Measurements from ENCODE around the gene COLEC12. TPM values are rescaled to one million over a fixed set of nuclear protein-coding genes. Genes with fewer than 3 reads are reported as not detected.
"Not testable (repeated sequence)": the region's sequence is repeated elsewhere in the genome, so short reads cannot be mapped to it uniquely, and the experiment has no call there.

The COLEC12 gene
- total RNA-seq, 2 donors from 2014 or later, result 1.9 to 4.7 TPM

DNA sequence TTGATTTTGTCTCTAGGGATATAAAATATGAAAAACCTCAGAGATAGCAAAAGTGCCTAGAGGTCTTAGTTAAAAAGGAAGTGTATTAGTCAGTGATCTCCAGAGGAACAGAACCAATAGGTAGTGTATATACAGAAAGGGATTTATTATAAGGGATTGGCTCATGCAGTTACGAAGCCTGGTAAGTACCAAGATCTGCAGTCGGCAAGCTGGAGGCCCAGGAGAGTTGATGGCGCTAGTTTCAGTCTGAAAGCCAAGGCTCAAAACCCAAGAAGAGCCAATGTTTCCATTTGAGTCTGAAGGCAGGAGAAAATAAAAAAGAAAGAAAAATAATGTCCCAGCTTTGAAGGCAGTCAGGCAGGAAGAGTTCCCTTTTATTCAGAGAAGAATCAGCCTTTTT, 93.3 kb downstream of the COLEC12 start:
- no peak overlapping the region for H3K27ac ChIP-seq
- TF ChIP-seq, protein P1, sequence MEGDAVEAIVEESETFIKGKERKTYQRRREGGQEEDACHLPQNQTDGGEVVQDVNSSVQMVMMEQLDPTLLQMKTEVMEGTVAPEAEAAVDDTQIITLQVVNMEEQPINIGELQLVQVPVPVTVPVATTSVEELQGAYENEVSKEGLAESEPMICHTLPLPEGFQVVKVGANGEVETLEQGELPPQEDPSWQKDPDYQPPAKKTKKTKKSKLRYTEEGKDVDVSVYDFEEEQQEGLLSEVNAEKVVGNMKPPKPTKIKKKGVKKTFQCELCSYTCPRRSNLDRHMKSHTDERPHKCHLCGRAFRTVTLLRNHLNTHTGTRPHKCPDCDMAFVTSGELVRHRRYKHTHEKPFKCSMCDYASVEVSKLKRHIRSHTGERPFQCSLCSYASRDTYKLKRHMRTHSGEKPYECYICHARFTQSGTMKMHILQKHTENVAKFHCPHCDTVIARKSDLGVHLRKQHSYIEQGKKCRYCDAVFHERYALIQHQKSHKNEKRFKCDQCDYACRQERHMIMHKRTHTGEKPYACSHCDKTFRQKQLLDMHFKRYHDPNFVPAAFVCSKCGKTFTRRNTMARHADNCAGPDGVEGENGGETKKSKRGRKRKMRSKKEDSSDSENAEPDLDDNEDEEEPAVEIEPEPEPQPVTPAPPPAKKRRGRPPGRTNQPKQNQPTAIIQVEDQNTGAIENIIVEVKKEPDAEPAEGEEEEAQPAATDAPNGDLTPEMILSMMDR (IDR thresholded peaks at IDR 0.05), result no peak
- H3K4me3 ChIP-seq, result no peak overlapping the region
- intact Hi-C loops (cut with DNase I), result no loop called here
- H3K9ac ChIP-seq (ENCODE audit: low read depth in 2 of 2, low read length in 2 of 2), result no peak overlapping the region
- no peaks in the 10 kb centered on the region for H3K27me3 ChIP-seq
- no peaks in the 10 kb centered on the region for H3K9me3 ChIP-seq
- DNase-seq, result no peak
- H3K4me1 ChIP-seq, result no peaks in the 10 kb centered on the region
- H3K36me3 ChIP-seq, result no peaks in the 10 kb centered on the region

DNA sequence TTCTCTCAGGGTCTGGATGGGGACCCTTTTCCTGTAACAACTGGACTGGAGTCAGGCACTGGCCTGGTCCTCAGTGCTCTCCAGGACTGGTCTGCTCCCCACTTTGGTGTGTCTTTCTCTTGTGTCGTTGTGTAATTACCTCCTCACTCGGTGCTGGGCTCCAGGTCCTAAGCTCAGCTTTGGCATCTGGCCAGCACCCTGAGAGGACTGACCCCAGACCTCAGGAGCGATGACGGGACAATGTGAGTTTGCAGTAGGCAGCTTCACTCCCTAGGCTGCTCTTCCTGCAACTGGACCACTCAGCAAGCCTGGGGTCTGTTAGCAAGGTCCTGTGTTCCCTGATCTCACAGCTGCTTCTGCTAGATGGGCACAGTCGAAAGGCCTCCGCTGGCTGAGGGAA, 93.8 kb downstream of the COLEC12 start:
- no peaks in the 10 kb centered on the region for H3K27me3 ChIP-seq
- H3K4me1 ChIP-seq, result no peaks in the 10 kb centered on the region
- H3K9me3 ChIP-seq, result no peaks in the 10 kb centered on the region
- H3K9ac ChIP-seq (ENCODE audit: low read depth in 2 of 2, low read length in 2 of 2), result no peak overlapping the region
- no peak for DNase-seq
- TF ChIP-seq, protein P1 (IDR thresholded peaks at IDR 0.05), result no peak
- H3K4me3 ChIP-seq, result no peak overlapping the region
- intact Hi-C loops (cut with DNase I), result no loop called here
- no peaks in the 10 kb centered on the region for H3K36me3 ChIP-seq
- H3K27ac ChIP-seq, result no peak overlapping the region

DNA sequence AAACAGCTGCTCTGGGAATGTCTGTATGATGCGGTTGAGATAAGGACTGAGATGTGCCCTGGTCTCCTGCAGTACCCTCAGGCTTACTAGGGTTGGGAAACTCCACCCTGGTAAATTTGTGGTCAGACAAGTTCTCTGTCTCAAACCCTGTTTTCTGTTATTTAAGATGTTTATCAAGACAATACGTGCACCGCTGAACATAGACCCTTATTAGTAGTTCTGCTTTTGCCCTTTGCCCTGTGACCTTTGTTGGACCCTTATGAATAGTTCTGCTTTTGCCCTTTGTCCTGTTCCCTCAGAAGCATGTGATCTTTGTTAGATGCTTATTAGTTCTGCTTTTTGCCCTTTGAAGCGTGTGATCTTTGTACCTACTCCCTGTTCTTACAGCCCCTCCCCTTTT, 95.5 kb downstream of the COLEC12 start:
- H3K4me3 ChIP-seq; H3K36me3 ChIP-seq; H3K9me3 ChIP-seq; H3K9ac ChIP-seq (ENCODE audit: low read depth in 2 of 2, low read length in 2 of 2); DNase-seq; intact Hi-C loops (cut with DNase I); H3K4me1 ChIP-seq; H3K27me3 ChIP-seq; H3K27ac ChIP-seq: not testable (repeated sequence)

DNA sequence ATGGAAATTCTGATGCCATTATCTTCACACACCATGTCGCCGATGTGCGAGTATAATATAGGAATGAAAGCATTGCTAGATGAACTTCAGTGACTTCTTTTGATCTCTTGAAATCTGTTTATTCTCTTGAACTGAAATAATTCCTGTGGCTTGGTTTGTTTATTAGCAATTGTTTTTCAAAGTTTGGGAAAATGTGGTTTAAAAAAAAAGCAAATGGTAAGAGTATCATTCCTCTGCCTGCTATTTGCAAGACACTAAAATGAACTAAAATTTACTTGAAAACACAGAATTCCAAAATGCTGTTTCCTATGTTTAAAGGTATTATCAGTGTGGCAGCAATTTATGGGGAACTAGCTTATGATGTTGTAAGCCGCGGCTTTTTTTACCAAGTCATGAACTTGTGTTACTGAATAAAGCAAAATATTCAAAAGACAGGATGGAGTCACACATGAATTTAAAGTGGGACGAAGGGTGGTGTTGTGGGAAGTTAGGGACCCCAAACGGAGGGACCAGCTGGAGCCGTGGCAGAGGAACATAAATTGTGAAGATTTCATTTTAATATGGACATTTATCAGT, 96.4 kb downstream of the COLEC12 start:
- intact Hi-C loops (cut with DNase I), result no loop called here
- H3K27ac ChIP-seq, result no peak overlapping the region

DNA sequence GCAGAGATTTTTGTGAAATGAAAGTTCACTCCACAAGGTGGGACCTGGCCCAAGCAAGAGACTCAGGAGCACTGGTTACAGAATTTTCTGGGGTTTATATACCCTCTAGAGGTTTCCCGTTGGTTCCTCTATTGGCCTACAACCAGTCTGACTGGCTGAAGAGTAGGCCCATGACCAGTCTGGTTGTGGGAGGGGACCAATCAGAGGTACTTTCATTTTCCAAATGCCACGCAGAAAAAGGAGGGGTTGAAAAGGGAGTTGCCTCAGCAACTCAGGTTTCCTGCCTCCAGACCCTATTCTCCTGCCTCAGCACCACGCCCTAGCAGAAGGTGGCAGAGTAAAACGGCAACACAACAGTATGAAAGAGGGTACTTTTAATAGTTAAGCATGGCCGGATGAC, 98.4 kb downstream of the COLEC12 start:
- no peak overlapping the region for H3K4me3 ChIP-seq

More for the DNA sequence above, 96.4 kb downstream of the COLEC12 start:
- TF ChIP-seq, protein P1 (IDR thresholded peaks at IDR 0.05), result no peak
- no peak overlapping the region for H3K4me3 ChIP-seq
- no peaks in the 10 kb centered on the region for H3K4me1 ChIP-seq
- H3K9me3 ChIP-seq, result no peaks in the 10 kb centered on the region
- H3K9ac ChIP-seq (ENCODE audit: low read depth in 2 of 2, low read length in 2 of 2), result no peak overlapping the region
- H3K36me3 ChIP-seq, result no peaks in the 10 kb centered on the region
- DNase-seq, result no peak
- H3K27me3 ChIP-seq, result no peaks in the 10 kb centered on the region

DNA sequence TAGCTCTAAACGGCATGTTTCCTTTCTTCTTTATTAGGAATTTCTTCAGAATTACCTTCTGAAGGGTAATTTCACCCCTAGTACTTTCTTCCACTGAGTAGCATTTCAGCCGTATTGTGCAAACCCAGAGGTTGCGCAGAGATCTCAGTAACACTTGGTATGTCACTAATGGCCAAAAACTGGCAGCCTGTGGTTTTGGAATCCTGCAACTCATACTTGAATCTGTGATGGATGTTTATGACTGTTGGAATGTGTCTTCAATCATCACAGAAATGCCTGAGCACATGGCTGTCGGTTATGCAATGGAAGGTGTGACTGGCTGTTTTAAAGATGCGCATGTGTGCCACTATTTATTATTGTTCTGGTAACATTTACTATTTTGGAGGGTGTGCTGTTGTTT, 100.0 kb downstream of the COLEC12 start:
- H3K9ac ChIP-seq (ENCODE audit: low read depth in 2 of 2, low read length in 2 of 2), result no peak overlapping the region
- no peak overlapping the region for H3K4me3 ChIP-seq
- intact Hi-C loops (cut with DNase I), result no loop called here
- no peaks in the 10 kb centered on the region for H3K27me3 ChIP-seq
- H3K4me1 ChIP-seq, result no peaks in the 10 kb centered on the region
- peak; percentile 22 for DNase-seq
- no peak overlapping the region for H3K27ac ChIP-seq
- H3K36me3 ChIP-seq, result no peaks in the 10 kb centered on the region
- TF ChIP-seq, protein P1 (IDR thresholded peaks at IDR 0.05), result no peak
- H3K9me3 ChIP-seq, result no peaks in the 10 kb centered on the region

More for the DNA sequence above, 98.4 kb downstream of the COLEC12 start:
- DNase-seq, result no peak
- Histone ChIP-seq H3K9ac (ENCODE audit: low read depth in 2 of 2, low read length in 2 of 2) (no peak overlapping the region), H3K4me1 (no peaks in the 10 kb centered on the region), H3K36me3 (no peaks in the 10 kb centered on the region), H3K27me3 (no peaks in the 10 kb centered on the region), H3K9me3 (no peaks in the 10 kb centered on the region), H3K27ac (no peak overlapping the region)
- TF ChIP-seq, protein P1 (IDR thresholded peaks at IDR 0.05), result no peak
- intact Hi-C loops (cut with DNase I), result no loop called here

Data from colonic mucosa (tissue), 4 donors.